Skin of body (tissue), 2 donors: ENCODE data around the gene LRIG2. TPM values are rescaled to one million over a fixed set of nuclear protein-coding genes. Genes with fewer than 3 reads are reported as not detected.
"Not testable (repeated sequence)": the region's sequence is repeated elsewhere in the genome, so short reads cannot be mapped to it uniquely, and the experiment has no call there.

Source experiments
- DNase-seq: peaks from one replicate; lab custom pipeline; 2025; lab: John Stamatoyannopoulos, UW
- total RNA-seq: library from RNA; depleted of rRNA; stranded (reverse); fragments of >200 nt; gene quantifications from one replicate; pipeline ENCODE4 v1.2.3, GENCODE V29; 2014

LRIG2 gene, protein sequence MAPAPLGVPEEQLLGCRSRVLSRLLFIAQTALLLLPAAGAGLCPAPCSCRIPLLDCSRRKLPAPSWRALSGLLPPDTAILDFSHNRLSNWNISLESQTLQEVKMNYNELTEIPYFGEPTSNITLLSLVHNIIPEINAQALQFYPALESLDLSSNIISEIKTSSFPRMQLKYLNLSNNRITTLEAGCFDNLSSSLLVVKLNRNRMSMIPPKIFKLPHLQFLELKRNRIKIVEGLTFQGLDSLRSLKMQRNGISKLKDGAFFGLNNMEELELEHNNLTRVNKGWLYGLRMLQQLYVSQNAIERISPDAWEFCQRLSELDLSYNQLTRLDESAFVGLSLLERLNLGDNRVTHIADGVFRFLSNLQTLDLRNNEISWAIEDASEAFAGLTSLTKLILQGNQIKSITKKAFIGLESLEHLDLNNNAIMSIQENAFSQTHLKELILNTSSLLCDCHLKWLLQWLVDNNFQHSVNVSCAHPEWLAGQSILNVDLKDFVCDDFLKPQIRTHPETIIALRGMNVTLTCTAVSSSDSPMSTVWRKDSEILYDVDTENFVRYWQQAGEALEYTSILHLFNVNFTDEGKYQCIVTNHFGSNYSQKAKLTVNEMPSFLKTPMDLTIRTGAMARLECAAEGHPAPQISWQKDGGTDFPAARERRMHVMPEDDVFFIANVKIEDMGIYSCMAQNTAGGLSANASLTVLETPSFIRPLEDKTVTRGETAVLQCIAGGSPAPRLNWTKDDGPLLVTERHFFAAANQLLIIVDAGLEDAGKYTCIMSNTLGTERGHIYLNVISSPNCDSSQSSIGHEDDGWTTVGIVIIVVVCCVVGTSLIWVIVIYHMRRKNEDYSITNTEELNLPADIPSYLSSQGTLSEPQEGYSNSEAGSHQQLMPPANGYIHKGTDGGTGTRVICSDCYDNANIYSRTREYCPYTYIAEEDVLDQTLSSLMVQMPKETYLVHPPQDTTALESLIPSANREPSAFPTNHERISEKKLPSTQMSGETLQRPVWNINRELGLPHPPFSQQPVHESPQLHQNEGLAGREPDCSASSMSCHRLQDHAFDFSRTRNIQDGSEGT
- 25.4 TPM for total RNA-seq

DNA sequence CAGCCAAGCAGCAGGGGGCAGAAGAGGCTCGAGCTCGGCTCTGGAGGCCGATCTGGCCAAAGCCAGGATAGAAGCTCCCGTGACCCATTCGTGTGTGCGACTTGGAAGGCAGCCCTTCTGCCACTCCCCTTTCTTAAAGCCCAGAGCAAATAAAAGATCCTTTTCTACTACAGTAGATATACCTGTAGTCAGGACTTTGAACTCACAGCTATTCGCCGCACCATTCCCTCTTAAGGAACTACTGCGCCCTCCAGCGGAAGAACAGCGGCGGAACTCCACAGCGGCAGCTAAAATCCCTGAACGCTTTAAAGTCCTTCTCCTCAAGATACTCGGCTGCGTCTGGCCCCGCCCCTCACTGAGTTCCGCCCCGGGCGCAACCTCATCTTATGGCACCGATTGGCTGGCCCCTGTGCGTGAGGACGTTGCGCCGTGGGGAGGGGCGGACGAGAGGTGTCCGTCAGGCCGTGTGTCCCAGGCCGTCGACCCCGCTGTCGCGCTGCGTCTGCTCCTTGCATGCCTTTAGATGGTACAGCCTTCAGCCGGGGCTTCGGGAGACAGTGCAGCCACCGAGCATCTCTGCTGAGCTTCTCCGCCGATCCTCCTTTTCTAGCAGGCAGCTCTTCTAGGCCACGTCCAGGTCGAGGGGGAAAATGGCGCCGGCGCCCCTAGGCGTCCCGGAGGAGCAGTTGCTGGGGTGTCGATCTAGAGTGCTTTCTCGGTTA lies at the start of gene LRIG2:
Gene LRIG2 (plus strand): TSS at position 442 of the 722 bp plus-strand sequence. CDS start 209 bp downstream, at position 651.
- DNase-seq = peak; percentile 96

- not testable (repeated sequence) for DNase-seq
Measured at GRCh38 chr1:113023316-113023715, 49.7 kb upstream of the LRIG2 start.

DNA sequence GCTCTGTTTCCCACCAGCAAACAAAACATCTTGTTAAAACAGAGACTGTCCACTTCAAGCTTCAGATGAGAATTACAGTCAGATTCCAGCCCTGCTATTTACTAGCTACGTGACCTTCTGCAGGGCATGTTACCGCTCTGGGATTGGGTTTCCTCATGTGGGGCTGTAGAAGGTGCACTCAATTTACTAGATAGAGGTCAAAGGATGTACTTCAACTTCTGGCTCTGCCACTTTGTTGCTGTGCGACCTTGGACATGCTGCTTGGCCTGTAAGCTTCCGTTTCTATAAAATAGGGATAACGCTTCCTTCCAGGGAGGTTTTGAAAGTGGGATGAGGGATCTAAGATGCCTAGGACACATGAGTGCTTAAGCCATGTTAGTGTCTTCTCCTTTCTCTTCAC lies 46.0 kb upstream of the LRIG2 start:
- DNase-seq = no peak

GRCh38 chr1:113027449-113027848 lies 45.5 kb upstream of the LRIG2 start:
- no peak for DNase-seq

GRCh38 chr1:113029822-113030221 lies 43.2 kb upstream of the LRIG2 start:
- no peak for DNase-seq

GRCh38 chr1:113031171-113031933 lies 41.6 kb upstream of the LRIG2 start:
- no peak for DNase-seq

- no peak for DNase-seq
Measured at GRCh38 chr1:113035086-113035485, 37.9 kb upstream of the LRIG2 start.

- no peak for DNase-seq
Measured at GRCh38 chr1:113036639-113037321, 36.2 kb upstream of the LRIG2 start.

- no peak for DNase-seq
Measured at GRCh38 chr1:113040041-113040440, 33.0 kb upstream of the LRIG2 start.

GRCh38 chr1:113040718-113041412 lies 32.1 kb upstream of the LRIG2 start:
- no peak for DNase-seq

DNA sequence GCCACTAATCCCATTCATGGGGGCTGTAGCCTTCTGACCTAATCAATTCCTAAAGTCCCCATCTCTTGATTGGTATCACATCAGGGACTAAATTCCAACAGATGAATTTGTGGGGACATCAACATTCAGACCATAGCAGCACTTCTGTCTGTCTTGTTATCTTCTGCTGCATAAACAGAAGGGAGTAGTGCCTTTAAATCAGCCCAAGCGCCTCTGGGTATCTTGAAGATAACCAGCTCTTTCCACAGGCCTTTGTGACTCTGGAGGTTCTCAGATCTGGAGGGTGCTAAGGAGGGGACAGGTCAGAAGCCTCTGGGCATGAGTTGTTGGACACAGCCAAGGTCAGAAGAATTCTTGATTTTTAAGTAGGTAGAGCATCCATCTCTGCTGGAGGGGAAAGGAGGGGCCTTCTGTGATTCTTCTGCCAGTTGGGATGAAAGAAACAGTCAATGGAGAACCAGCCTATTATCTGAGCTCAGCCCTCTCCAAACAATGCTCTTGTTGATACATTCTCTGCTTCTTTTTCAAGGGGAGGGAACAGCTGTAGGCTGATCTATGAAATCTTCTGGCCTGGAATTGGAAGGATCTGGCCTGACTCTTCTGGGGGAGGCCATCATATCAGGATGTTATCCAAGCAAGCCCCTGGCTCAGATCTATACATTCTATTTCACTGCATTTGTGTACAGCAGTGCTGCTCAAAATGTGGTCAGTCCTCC lies 31.3 kb upstream of the LRIG2 start:
- no peak for DNase-seq

- peak; percentile 83 for DNase-seq
Measured at GRCh38 chr1:113042285-113043143, 30.5 kb upstream of the LRIG2 start.

- not testable (repeated sequence) for DNase-seq
Measured at GRCh38 chr1:113043144-113043488, 29.9 kb upstream of the LRIG2 start.

GRCh38 chr1:113046569-113046968 lies 26.4 kb upstream of the LRIG2 start:
- no peak for DNase-seq

- no peak for DNase-seq
Measured at GRCh38 chr1:113048064-113048463, 24.9 kb upstream of the LRIG2 start.

- no peak for DNase-seq
Measured at GRCh38 chr1:113053344-113054126, 19.5 kb upstream of the LRIG2 start.

- DNase-seq = no peak
Measured at GRCh38 chr1:113055570-113055969, 17.4 kb upstream of the LRIG2 start.
